Subcutaneous adipose tissue (tissue), 4 donors: ENCODE data around the gene LMX1A. TPM values are rescaled to one million over a fixed set of nuclear protein-coding genes. Genes with fewer than 3 reads are reported as not detected.

ENCODE experiments used
- total RNA-seq, 4 donors: library from RNA; depleted of rRNA; stranded (reverse); fragments of >200 nt; gene quantifications; one replicate each; pipeline ENCODE4 v1.1.0, GENCODE V29; 2016
- TF ChIP-seq, protein P1 (sequence below): fragments of 450-650 bp; IDR thresholded peaks from one replicate; pipeline ENCODE4 v1.5.1; 2016; ENCODE audit warnings: low read depth, mild to moderate bottlenecking, control low read depth, antibody characterized with exemption, moderate library complexity

LMX1A gene
- total RNA-seq, 4 donors from 2014 or later = 0.33 to 1.5 (median 0.63) TPM

DNA sequence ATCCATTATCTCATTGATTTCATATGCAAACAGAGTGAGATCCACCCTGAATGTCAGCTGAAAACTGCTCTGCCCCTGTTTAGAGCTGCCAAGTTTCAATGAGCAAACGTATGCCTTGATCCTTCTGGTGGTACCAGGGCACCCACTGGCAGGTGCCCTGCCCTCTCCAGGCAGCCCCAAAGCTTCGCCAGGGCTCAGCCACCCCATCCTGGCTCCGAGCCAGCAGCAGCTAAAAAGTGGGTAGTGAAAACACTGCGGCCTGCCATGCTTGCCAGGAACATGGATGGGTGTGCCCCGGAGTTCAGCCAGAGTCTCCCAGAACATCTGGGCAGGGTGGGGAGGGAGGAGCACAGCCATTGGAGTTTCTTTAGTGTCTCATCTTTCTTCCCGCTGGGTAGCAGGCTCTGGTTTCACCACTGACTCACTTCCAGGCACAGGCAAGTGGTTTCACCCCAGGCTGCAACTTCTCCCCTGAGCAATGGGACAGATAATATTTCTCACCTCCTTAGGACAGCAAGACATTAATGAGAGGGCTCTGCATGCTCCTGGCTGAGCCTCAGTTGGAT, 8.1 kb upstream of the LMX1A start:
- TF ChIP-seq, protein P1, sequence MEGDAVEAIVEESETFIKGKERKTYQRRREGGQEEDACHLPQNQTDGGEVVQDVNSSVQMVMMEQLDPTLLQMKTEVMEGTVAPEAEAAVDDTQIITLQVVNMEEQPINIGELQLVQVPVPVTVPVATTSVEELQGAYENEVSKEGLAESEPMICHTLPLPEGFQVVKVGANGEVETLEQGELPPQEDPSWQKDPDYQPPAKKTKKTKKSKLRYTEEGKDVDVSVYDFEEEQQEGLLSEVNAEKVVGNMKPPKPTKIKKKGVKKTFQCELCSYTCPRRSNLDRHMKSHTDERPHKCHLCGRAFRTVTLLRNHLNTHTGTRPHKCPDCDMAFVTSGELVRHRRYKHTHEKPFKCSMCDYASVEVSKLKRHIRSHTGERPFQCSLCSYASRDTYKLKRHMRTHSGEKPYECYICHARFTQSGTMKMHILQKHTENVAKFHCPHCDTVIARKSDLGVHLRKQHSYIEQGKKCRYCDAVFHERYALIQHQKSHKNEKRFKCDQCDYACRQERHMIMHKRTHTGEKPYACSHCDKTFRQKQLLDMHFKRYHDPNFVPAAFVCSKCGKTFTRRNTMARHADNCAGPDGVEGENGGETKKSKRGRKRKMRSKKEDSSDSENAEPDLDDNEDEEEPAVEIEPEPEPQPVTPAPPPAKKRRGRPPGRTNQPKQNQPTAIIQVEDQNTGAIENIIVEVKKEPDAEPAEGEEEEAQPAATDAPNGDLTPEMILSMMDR = no peak

DNA sequence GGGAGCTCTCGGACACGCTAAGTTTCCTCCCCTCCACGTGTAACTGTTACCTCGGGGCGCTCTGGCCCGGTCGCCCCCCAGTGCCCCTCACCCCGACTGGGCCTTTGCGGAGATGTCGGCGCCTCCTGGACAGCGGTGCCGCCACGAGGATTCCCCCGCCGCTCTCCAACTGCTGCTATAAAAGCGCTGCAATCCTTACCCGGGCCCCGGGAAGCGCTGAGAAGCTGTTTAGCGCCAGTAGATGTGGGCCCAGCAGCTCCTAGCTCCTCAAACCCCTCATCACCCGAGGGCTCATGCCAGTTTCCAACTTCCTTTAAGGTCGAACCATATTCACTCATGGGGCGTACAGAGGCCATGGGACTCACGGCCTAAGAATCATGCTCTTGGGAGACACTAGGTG, 361 bp upstream of the LMX1A start:
- TF ChIP-seq, protein P1 = no peak

DNA sequence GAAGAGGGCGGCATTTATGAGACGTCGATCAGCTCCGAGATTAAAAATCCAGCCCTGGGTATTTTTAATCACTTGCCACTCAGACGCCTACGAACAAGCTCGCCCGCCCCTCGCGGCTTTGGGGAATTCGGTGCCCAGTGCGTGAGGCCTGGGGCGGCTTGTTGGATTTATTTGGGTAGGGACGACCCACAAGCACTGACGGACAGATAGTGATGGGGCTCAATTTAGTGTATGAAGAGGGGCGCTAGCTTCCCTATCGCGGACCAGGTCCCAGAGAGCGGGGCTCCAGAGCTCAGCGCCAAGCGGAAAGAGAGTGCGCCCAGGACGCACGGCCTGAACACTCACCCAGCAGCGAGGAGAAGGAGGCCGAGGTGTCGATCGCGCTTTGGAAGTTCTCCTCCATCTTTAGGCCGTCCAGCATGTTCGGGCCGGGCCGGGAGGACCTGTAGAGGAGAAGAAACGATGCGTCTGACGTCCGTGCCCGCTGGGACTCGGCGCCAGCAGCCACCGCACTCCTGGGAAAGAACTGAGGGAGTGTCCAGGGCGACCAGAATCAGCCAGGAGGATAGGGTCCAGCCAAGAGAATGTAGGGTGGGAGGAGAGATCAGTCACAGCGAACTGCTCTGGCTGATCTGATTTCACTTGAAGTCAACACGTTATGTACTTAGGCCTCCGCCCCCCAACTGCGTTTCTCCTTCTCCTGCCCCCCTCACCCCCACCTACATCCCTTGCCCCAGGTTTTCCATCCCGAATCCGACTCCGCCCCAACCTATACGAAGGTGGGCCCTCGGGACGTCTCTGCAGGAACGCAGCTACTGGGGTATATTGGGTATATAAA, 1.2 kb downstream of the LMX1A start:
- TF ChIP-seq, protein P1 = no peak

DNA sequence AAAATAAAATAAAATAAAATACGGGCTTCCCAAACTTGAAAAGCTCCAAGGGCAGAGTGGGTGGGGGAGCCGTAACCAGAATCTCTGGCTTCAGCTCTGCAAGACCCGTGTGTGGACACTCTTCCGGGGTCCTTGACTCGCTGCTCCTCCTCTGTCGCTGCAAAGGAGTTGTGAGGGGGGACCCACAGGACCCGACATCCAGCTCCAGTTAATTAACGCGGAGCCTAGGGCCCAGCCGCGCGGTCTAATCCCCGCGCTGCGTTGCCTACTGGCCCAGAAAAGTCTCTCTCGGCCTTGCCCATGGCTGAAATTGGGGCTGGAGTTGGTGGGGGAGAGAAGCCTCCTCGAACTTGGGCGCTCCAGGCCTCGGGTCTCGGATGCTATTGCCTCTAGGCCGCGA, 1.8 kb downstream of the LMX1A start:
- TF ChIP-seq, protein P1 = no peak

DNA sequence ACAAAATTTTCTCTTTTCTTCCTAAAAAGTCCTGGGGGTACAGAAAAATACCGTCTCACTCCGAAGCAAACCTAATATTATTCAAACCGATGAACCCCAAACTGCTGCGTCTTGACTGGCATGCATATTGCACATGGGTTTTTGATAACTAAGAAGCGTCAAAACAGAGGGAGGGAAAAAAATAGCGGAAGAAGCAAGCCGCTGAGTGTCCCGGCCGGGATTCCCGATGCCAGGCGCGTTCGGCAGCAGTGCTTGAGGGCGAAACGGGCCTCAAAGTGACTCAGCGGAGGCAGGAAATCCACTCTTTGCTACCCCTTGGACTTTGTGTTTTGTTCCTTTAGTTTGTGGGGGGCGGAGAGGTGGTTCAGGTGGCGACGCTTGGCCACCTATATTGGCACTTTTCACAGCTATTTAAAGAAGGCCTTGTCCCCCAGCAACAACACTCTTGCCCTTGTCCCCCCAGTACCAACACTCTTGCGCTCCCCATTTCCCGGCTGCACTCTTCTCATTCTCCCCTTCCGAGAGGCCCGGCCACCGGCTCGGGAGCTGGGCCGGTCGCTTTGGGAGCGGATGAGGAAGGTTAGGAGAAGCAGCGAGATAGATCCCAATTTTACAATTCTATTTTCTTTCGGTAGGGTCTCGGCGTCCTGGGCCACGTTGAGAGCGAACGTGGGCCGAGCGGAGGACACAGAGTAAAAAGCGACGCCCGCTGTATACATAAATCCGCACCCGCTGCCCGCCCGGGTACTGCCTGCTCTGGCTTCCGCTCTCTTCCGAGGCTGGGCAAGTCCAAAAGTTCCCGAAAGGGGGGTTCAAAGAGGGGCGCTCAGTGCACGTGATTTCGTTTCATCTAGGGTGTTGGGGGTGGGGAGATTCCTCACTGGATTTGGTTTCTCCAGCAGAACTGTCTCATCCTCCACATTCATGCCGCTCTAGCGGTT, 2.5 kb downstream of the LMX1A start:
- TF ChIP-seq, protein P1 = no peak

DNA sequence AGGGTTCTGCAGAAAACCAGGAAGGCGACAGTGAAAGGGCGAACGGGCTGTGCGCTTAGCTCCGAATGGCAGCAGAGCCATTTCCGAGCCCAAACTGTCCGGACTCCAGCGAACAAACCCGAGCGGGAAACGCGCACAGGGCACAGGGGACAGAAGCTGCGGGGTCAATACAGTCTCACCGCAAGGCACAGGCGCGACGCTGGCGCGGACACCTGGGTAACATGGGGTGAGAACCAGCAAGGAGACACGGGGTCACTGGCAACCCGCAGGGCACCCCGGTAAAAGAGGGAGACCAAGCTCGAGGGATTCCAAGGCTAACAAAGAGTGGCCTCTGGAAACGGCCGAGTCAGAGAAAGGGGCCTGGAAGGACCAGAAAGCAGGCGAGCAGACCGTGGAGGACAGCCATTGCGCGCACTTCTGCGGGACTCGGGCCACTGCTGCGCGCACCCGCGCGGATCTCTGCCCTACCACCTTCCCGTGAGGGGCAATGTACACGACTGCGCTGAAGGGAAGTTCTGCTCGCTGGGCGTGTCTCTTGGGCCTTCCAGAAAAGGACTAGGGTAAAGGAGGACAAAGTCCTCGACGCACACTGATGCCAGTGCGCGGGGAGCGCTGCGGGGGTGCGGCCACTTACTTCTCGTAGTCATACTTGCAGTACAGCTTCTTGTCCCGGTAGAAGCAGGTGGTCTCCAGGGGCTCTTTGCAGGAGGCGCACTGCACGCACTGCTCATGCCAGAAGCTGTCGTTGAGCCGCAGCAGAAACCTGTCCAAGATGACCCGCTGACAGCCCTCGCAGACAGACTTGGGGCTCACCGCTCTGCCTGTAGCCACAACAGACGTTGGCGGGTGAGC, 3.8 kb downstream of the LMX1A start:
- TF ChIP-seq, protein P1 = no peak
